ENCODE data around the gene LAMC3. TPM values are rescaled to one million over a fixed set of nuclear protein-coding genes. Genes with fewer than 3 reads are reported as not detected.

The LAMC3 gene
- total and polyA plus RNA-seq, 9 of the 15 experiments (the other 6 are each of a cell fraction or from before 2014, with no cell fraction given) = 0.10 TPM; not detected in 8

GRCh38 chr9:130960522-130961378 is 48.2 kb upstream of the LAMC3 start:
- Histone ChIP-seq H3K4me2 (ENCODE audit: insufficient read depth, low read length) (no peak overlapping the region), H3K36me3 (ENCODE audit: control insufficient read depth, insufficient read depth, low read length) (no peaks in the 10 kb centered on the region), H3K4me3 (no peak overlapping the region), H3K9ac (ENCODE audit: insufficient read depth in 1 of 2, low read depth in 2 of 2, low read length in 2 of 2) (no peak overlapping the region), H4K20me1 (replicated peaks; ENCODE audit: control insufficient read depth, insufficient read depth, low read length) (no peaks in the 10 kb centered on the region), H2AFZ (ENCODE audit: low read depth, low read length) (no peak overlapping the region), H3K4me1 (replicated peaks in 1 of 2; ENCODE audit: control insufficient read depth in 2 of 2, insufficient read depth in 2 of 2, low read length in 2 of 2) (peaks cover 0 to 9% of the 10 kb centered on the region in 2 experiments; a peak in 1 of 5 replicates), H3K27me3 (ENCODE audit: control insufficient read depth in 2 of 2, insufficient read depth in 2 of 2, low read length in 2 of 2) (peaks cover 45 to 59% of the 10 kb centered on the region in 2 experiments), H3K27ac (ENCODE audit: extremely low read depth, low read depth, low read length) (no peak overlapping the region), H3K9me1 (ENCODE audit: control insufficient read depth, insufficient read depth, low read length) (no peaks in the 10 kb centered on the region), H3K79me2 (ENCODE audit: control insufficient read depth, insufficient read depth, low read length) (no peaks in the 10 kb centered on the region), H3K9me3 (replicated peaks; ENCODE audit: control insufficient read depth, insufficient read depth, low read depth, low read length) (peaks cover 17% of the 10 kb centered on the region)
- TF ChIP-seq KDM4B (IDR thresholded peaks at IDR 0.05; ENCODE audit: borderline replicate concordance in 2 of 2, low read depth in 1 of 2) = no peak
- no peak for TF ChIP-seq ZNF778 (CRISPR knock-in tag; IDR thresholded peaks at IDR 0.05)
- no peak for TF ChIP-seq ZNF318 (IDR thresholded peaks at IDR 0.05; ENCODE audit: borderline replicate concordance in 1 of 2, low read depth in 1 of 2)
- no peak for TF ChIP-seq ARHGAP35 (IDR thresholded peaks at IDR 0.05; ENCODE audit: partially characterized antibody)
- intact Hi-C loops (cut with micrococcal nuclease) = no loop called here
- CTCF ChIA-PET (ENCODE audit: low intra/inter-chr PET ratio) = interaction anchor here (0.7 kb wide), 1 partner anchor 1231 kb away, joined by 3 read pairs; no protein-coding TSS in a partner anchor
- no TSS peak for BruUV-seq (replicated peaks)
- FAIRE-seq (no peak), DNase-seq (ENCODE audit: extremely low read depth in 1 of 4, low spot score in 3 of 4) (peak in 3 of 4 experiments; percentile 60 to 65 (median 63)), ATAC-seq (no peak)
- in situ Hi-C loops (cut with MboI) = no loop called here
- POLR2A ChIA-PET = interaction anchor here (0.5 to 2.0 kb wide), 10 partner anchors 8 to 349 kb away, joined by 3 to 7 read pairs (median 3); no protein-coding TSS in a partner anchor
- WGBS (ENCODE audit: insufficient coverage, low coverage, missing lambda C conversion rate) = 1% methylated on average over 14 of the region's 14 CpGs

Data from K562 (cell line).